ENCODE data around the gene CYTH1. TPM values are rescaled to one million over a fixed set of nuclear protein-coding genes. Genes with fewer than 3 reads are reported as not detected.

Gene CYTH1
- polyA plus RNA-seq, 1 of the 3 experiments (the other 2 are of a cell fraction) = 23.8 TPM

DNA sequence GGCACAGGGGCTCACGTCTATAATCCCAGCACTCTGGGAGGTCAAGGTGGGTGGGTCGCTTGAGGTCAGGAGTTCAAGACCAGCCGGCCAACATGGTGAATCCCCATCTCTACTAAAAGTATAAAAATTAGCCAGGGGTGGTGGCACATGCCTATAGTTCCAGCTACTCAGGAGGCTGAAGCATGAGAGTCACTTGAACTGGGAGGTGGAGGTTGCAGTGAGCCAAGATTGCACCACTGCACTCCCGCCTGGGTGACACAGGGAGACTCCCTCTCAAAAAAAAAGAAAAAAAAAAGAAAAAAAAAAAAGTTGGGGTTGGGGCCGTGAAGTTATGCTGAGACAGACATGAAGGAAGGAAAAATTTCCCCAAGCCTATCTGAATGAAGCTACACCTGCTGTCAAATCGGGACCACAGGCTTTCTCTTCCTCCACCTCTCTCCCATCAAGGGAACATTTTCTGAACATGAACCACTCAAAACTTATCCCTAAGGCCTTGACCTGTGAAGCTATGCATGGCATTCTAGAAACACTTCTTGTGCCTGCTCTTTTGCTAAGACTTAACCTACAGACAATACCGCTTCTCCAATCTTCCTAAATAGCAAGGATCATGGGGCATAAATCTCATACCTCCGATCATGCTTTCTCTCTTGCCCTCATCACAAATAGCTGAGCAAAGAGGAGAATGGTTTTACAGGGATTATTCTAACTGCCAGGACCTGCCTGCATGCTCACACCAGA is 88.6 kb downstream of the CYTH1 start:
- CTCF ChIA-PET = interaction anchor here (0.6 to 2.1 kb wide), 8 partner anchors 13 to 303 kb away, joined by 3 to 8 read pairs (median 3); no protein-coding TSS in a partner anchor
- H3K36me3 ChIP-seq (replicated peaks in 1 of 2; ENCODE audit: control insufficient read depth in 1 of 2, insufficient read depth in 2 of 2, low read length in 1 of 2) = peaks cover 28 to 73% of the 10 kb centered on the region in 2 experiments
- no peak overlapping the region for H3K9ac ChIP-seq
- TF ChIP-seq RFX5 (IDR thresholded peaks at IDR 0.05; ENCODE audit: low read length) (no peak), TEAD4 (IDR thresholded peaks at IDR 0.05; ENCODE audit: borderline replicate concordance, insufficient read depth) (no peak), EP300 (IDR thresholded peaks at IDR 0.05; ENCODE audit: borderline replicate concordance in 1 of 2, low read depth in 1 of 2, low read length in 1 of 2) (no peak), TCF12 (IDR thresholded peaks at IDR 0.05) (no peak), EZH2phosphoT487 (IDR thresholded peaks at IDR 0.05; ENCODE audit: borderline replicate concordance, low read depth) (no peak), TAF1 (IDR thresholded peaks at IDR 0.05; ENCODE audit: borderline replicate concordance, low read depth, low read length) (no peak)
- TF ChIP-seq, protein P1, sequence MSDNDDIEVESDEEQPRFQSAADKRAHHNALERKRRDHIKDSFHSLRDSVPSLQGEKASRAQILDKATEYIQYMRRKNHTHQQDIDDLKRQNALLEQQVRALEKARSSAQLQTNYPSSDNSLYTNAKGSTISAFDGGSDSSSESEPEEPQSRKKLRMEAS (IDR thresholded peaks at IDR 0.05; ENCODE audit: low read depth) = no peak
- TF ChIP-seq, protein P2, sequence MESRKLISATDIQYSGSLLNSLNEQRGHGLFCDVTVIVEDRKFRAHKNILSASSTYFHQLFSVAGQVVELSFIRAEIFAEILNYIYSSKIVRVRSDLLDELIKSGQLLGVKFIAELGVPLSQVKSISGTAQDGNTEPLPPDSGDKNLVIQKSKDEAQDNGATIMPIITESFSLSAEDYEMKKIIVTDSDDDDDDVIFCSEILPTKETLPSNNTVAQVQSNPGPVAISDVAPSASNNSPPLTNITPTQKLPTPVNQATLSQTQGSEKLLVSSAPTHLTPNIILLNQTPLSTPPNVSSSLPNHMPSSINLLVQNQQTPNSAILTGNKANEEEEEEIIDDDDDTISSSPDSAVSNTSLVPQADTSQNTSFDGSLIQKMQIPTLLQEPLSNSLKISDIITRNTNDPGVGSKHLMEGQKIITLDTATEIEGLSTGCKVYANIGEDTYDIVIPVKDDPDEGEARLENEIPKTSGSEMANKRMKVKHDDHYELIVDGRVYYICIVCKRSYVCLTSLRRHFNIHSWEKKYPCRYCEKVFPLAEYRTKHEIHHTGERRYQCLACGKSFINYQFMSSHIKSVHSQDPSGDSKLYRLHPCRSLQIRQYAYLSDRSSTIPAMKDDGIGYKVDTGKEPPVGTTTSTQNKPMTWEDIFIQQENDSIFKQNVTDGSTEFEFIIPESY (IDR thresholded peaks at IDR 0.05; ENCODE audit: borderline replicate concordance, low read depth) = no peak
- TF ChIP-seq, protein P3, sequence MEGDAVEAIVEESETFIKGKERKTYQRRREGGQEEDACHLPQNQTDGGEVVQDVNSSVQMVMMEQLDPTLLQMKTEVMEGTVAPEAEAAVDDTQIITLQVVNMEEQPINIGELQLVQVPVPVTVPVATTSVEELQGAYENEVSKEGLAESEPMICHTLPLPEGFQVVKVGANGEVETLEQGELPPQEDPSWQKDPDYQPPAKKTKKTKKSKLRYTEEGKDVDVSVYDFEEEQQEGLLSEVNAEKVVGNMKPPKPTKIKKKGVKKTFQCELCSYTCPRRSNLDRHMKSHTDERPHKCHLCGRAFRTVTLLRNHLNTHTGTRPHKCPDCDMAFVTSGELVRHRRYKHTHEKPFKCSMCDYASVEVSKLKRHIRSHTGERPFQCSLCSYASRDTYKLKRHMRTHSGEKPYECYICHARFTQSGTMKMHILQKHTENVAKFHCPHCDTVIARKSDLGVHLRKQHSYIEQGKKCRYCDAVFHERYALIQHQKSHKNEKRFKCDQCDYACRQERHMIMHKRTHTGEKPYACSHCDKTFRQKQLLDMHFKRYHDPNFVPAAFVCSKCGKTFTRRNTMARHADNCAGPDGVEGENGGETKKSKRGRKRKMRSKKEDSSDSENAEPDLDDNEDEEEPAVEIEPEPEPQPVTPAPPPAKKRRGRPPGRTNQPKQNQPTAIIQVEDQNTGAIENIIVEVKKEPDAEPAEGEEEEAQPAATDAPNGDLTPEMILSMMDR (IDR thresholded peaks at IDR 0.05) = no peak
- no peak for DNase-seq
- H2AFZ ChIP-seq (ENCODE audit: low read depth) = no peak overlapping the region
- H3K4me3 ChIP-seq (ENCODE audit: low read depth in 2 of 2, low read length in 1 of 2) = no peak overlapping the region
- H3K79me2 ChIP-seq (ENCODE audit: insufficient read depth) = no peaks in the 10 kb centered on the region
- H3K4me2 ChIP-seq = no peak overlapping the region
- POLR2A ChIA-PET = no interaction called here
- WGBS (ENCODE audit: low lambda C conversion rate) = 94% methylated on average over 8 of the region's 8 CpGs
- H3K9me3 ChIP-seq = no peaks in the 10 kb centered on the region
- H4K20me1 ChIP-seq (ENCODE audit: insufficient read depth) = no peaks in the 10 kb centered on the region
- peaks cover 0 to 13% of the 10 kb centered on the region in 2 experiments; a peak in 1 of 4 replicates for H3K4me1 ChIP-seq (ENCODE audit: control insufficient read depth in 1 of 2, insufficient read depth in 2 of 2, low read depth in 1 of 2, low read length in 1 of 2)
- peaks cover 8% of the 10 kb centered on the region for H3F3A ChIP-seq (replicated peaks; ENCODE audit: insufficient read depth)
- no peak overlapping the region for H3K27ac ChIP-seq (ENCODE audit: low read depth in 2 of 2, low read length in 1 of 2)
- no peaks in the 10 kb centered on the region for H3K27me3 ChIP-seq (ENCODE audit: insufficient read depth)
- H3K9me2 ChIP-seq = no peaks in the 10 kb centered on the region

DNA sequence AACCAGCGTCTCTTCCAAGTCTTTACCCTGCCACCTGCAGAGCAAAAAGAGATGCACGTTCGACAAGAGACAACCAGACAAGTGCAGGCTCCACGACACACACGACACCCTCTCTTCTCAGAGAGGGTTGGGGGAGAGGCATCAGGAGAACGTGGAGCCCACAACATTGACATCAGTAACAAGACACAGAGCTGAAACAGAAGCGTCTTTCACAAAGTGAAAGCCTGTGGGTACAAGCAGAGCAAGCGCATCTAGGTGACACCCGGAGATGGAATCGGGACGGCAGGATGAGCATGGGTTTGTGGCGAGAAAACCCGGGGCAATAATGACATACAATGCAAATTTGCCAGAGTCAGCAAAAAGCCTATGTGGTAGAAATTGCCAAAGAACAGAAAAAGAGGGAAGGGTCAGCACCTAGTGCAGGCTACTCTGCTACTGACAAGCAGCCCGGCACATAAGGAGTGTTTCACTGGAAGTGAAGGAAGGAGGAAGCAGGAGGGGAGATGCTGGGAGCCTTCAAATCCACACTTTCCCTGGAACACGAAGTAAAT is 89.5 kb downstream of the CYTH1 start:
- no peak overlapping the region for H3K4me3 ChIP-seq (ENCODE audit: low read depth in 2 of 2, low read length in 1 of 2)
- WGBS (ENCODE audit: low lambda C conversion rate) = 98% methylated on average over 15 of the region's 15 CpGs

More for the DNA sequence above, 89.5 kb downstream of the CYTH1 start:
- H3K9ac ChIP-seq = no peak overlapping the region
- H3K9me3 ChIP-seq = no peaks in the 10 kb centered on the region
- H3K9me2 ChIP-seq = no peaks in the 10 kb centered on the region
- H3K4me2 ChIP-seq = no peak overlapping the region
- peaks cover 3% of the 10 kb centered on the region for H3F3A ChIP-seq (replicated peaks; ENCODE audit: insufficient read depth)
- DNase-seq = no peak
- no peak overlapping the region for H2AFZ ChIP-seq (ENCODE audit: low read depth)
- H3K36me3 ChIP-seq (replicated peaks in 1 of 2; ENCODE audit: control insufficient read depth in 1 of 2, insufficient read depth in 2 of 2, low read length in 1 of 2) = peaks cover 34 to 76% of the 10 kb centered on the region in 2 experiments
- ChIA-PET CTCF (interaction anchor here (0.8 to 2.1 kb wide), 5 partner anchors 13 to 195 kb away, joined by 3 to 8 read pairs (median 4); no protein-coding TSS in a partner anchor), POLR2A (no interaction called here)
- H3K79me2 ChIP-seq (ENCODE audit: insufficient read depth) = no peaks in the 10 kb centered on the region
- 0 out of 4 replicates have a peak, but pooled peaks cover 0 to 5% of the 10 kb centered on the region in 2 experiments for H3K4me1 ChIP-seq (ENCODE audit: control insufficient read depth in 1 of 2, insufficient read depth in 2 of 2, low read depth in 1 of 2, low read length in 1 of 2)
- TF ChIP-seq RAD21 (IDR thresholded peaks at IDR 0.05; ENCODE audit: low read length) = no peak
- no peak for TF ChIP-seq MXI1 (IDR thresholded peaks at IDR 0.05; ENCODE audit: low read depth, low read length)
- TF ChIP-seq FOXJ3 (CRISPR knock-in tag; IDR thresholded peaks at IDR 0.05) = no peak
- no peak for TF ChIP-seq SIN3A (IDR thresholded peaks at IDR 0.05; ENCODE audit: borderline replicate concordance, low read depth, low read length)
- TF ChIP-seq TAF1 (IDR thresholded peaks at IDR 0.05; ENCODE audit: borderline replicate concordance, low read depth, low read length) = no peak
- TF ChIP-seq EP300 (IDR thresholded peaks at IDR 0.05; ENCODE audit: borderline replicate concordance in 1 of 2, low read depth in 1 of 2, low read length in 1 of 2) = no peak
- TF ChIP-seq RXRA (IDR thresholded peaks at IDR 0.05; ENCODE audit: borderline replicate concordance, low read depth) = no peak
- TF ChIP-seq TEAD4 (IDR thresholded peaks at IDR 0.05; ENCODE audit: borderline replicate concordance, insufficient read depth) = no peak
- no peak for TF ChIP-seq NRF1 (IDR thresholded peaks at IDR 0.05; ENCODE audit: low read depth, low read length)
- TF ChIP-seq, protein P4, sequence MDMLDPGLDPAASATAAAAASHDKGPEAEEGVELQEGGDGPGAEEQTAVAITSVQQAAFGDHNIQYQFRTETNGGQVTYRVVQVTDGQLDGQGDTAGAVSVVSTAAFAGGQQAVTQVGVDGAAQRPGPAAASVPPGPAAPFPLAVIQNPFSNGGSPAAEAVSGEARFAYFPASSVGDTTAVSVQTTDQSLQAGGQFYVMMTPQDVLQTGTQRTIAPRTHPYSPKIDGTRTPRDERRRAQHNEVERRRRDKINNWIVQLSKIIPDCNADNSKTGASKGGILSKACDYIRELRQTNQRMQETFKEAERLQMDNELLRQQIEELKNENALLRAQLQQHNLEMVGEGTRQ (IDR thresholded peaks at IDR 0.05; ENCODE audit: borderline replicate concordance, low read depth, low read length) = no peak
- no peak for TF ChIP-seq GABPA (IDR thresholded peaks at IDR 0.05; ENCODE audit: low read depth)
- TF ChIP-seq EZH2phosphoT487 (IDR thresholded peaks at IDR 0.05; ENCODE audit: borderline replicate concordance, low read depth) = no peak
- no peak for TF ChIP-seq TCF12 (IDR thresholded peaks at IDR 0.05)
- TF ChIP-seq, protein P5, sequence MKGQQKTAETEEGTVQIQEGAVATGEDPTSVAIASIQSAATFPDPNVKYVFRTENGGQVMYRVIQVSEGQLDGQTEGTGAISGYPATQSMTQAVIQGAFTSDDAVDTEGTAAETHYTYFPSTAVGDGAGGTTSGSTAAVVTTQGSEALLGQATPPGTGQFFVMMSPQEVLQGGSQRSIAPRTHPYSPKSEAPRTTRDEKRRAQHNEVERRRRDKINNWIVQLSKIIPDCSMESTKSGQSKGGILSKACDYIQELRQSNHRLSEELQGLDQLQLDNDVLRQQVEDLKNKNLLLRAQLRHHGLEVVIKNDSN (IDR thresholded peaks at IDR 0.05; ENCODE audit: borderline replicate concordance, low read depth) = no peak
- no peak for TF ChIP-seq NFIC (IDR thresholded peaks at IDR 0.05; ENCODE audit: borderline replicate concordance)
- no peak overlapping the region; a peak in 1 of 4 replicates for H3K27ac ChIP-seq (ENCODE audit: low read depth in 2 of 2, low read length in 1 of 2)
- no peaks in the 10 kb centered on the region for H4K20me1 ChIP-seq (ENCODE audit: insufficient read depth)
- H3K27me3 ChIP-seq (ENCODE audit: insufficient read depth) = no peaks in the 10 kb centered on the region
